ENCODE measurements around the gene APBA2. TPM values are rescaled to one million over a fixed set of nuclear protein-coding genes. Genes with fewer than 3 reads are reported as not detected.

Gene APBA2
- total RNA-seq, 1 experiment from 2014 or later = 18.4 TPM

GRCh38 chr15:29121907-29122306, 236.1 kb downstream of the APBA2 start:
- DNase-seq (ENCODE audit: low read depth) = no peak
- in situ Hi-C loops (cut with HindIII; ENCODE audit: low pct_unique_long_range_greater_than_20kb, low sequenced_read_pairs) = no loop called here

- DNase-seq (ENCODE audit: low read depth) = no peak
- in situ Hi-C loops (cut with HindIII; ENCODE audit: low pct_unique_long_range_greater_than_20kb, low sequenced_read_pairs) = no loop called here
Measured at GRCh38 chr15:29122506-29122905, 236.7 kb downstream of the APBA2 start.

- in situ Hi-C loops (cut with HindIII; ENCODE audit: low pct_unique_long_range_greater_than_20kb, low sequenced_read_pairs) = no loop called here
- DNase-seq (ENCODE audit: low read depth) = no peak
Measured at GRCh38 chr15:29123171-29123570, 237.4 kb downstream of the APBA2 start.

GRCh38 chr15:29123991-29124390, 238.2 kb downstream of the APBA2 start:
- in situ Hi-C loops (cut with HindIII; ENCODE audit: low pct_unique_long_range_greater_than_20kb, low sequenced_read_pairs) = no loop called here
- no peak for DNase-seq (ENCODE audit: low read depth)

- in situ Hi-C loops (cut with HindIII; ENCODE audit: low pct_unique_long_range_greater_than_20kb, low sequenced_read_pairs) = no loop called here
- DNase-seq (ENCODE audit: low read depth) = no peak
Measured at GRCh38 chr15:29124581-29125381, 239.0 kb downstream of the APBA2 start.

GRCh38 chr15:29125382-29126207, 239.8 kb downstream of the APBA2 start:
- in situ Hi-C loops (cut with HindIII; ENCODE audit: low pct_unique_long_range_greater_than_20kb, low sequenced_read_pairs) = no loop called here
- no peak for DNase-seq (ENCODE audit: low read depth)

- in situ Hi-C loops (cut with HindIII; ENCODE audit: low pct_unique_long_range_greater_than_20kb, low sequenced_read_pairs) = no loop called here
Measured at GRCh38 chr15:29126208-29126536, 240.4 kb downstream of the APBA2 start.

GRCh38 chr15:29126821-29127461, 241.2 kb downstream of the APBA2 start:
- no peak for DNase-seq (ENCODE audit: low read depth)
- in situ Hi-C loops (cut with HindIII; ENCODE audit: low pct_unique_long_range_greater_than_20kb, low sequenced_read_pairs) = no loop called here

More at GRCh38 chr15:29126208-29126536, 240.4 kb downstream of the APBA2 start:
- DNase-seq (ENCODE audit: low read depth) = no peak

GRCh38 chr15:29127506-29128430, 242.0 kb downstream of the APBA2 start:
- in situ Hi-C loops (cut with HindIII; ENCODE audit: low pct_unique_long_range_greater_than_20kb, low sequenced_read_pairs) = no loop called here
- no peak for DNase-seq (ENCODE audit: low read depth)

- in situ Hi-C loops (cut with HindIII; ENCODE audit: low pct_unique_long_range_greater_than_20kb, low sequenced_read_pairs) = no loop called here
- no peak for DNase-seq (ENCODE audit: low read depth)
Measured at GRCh38 chr15:29128671-29129070, 242.9 kb downstream of the APBA2 start.

GRCh38 chr15:29129221-29129620, 243.4 kb downstream of the APBA2 start:
- no peak for DNase-seq (ENCODE audit: low read depth)

GRCh38 chr15:29129926-29130325, 244.2 kb downstream of the APBA2 start:
- no peak for DNase-seq (ENCODE audit: low read depth)
- in situ Hi-C loops (cut with HindIII; ENCODE audit: low pct_unique_long_range_greater_than_20kb, low sequenced_read_pairs) = no loop called here

More at GRCh38 chr15:29129221-29129620, 243.4 kb downstream of the APBA2 start:
- in situ Hi-C loops (cut with HindIII; ENCODE audit: low pct_unique_long_range_greater_than_20kb, low sequenced_read_pairs) = no loop called here

- in situ Hi-C loops (cut with HindIII; ENCODE audit: low pct_unique_long_range_greater_than_20kb, low sequenced_read_pairs) = no loop called here
- DNase-seq (ENCODE audit: low read depth) = no peak
Measured at GRCh38 chr15:29130476-29130875, 244.7 kb downstream of the APBA2 start.

- no peak for DNase-seq (ENCODE audit: low read depth)
- in situ Hi-C loops (cut with HindIII; ENCODE audit: low pct_unique_long_range_greater_than_20kb, low sequenced_read_pairs) = no loop called here
Measured at GRCh38 chr15:29130951-29131839, 245.4 kb downstream of the APBA2 start.

- DNase-seq (ENCODE audit: low read depth) = no peak
- in situ Hi-C loops (cut with HindIII; ENCODE audit: low pct_unique_long_range_greater_than_20kb, low sequenced_read_pairs) = no loop called here
Measured at GRCh38 chr15:29131840-29132420, 246.2 kb downstream of the APBA2 start.

GRCh38 chr15:29132735-29133181, 247.0 kb downstream of the APBA2 start:
- in situ Hi-C loops (cut with HindIII; ENCODE audit: low pct_unique_long_range_greater_than_20kb, low sequenced_read_pairs) = no loop called here

GRCh38 chr15:29133321-29133720, 247.5 kb downstream of the APBA2 start:
- no peak for DNase-seq (ENCODE audit: low read depth)
- in situ Hi-C loops (cut with HindIII; ENCODE audit: low pct_unique_long_range_greater_than_20kb, low sequenced_read_pairs) = no loop called here

More at GRCh38 chr15:29132735-29133181, 247.0 kb downstream of the APBA2 start:
- DNase-seq (ENCODE audit: low read depth) = no peak

Data from Caki2 (cell line).